HEK293 (cell line): ENCODE results near the gene ZNF654.

Experiments used
- CTCF ChIA-PET: fragments of 350-600 bp; formaldehyde crosslinking; extraction: SDS; loops from one replicate; lab custom pipeline; 2021; ENCODE audit warnings: antibody characterized with exemption; lab: Yijun Ruan, JAX
- POLR2A ChIA-PET: fragments of 300-600 bp; formaldehyde crosslinking; extraction: SDS; loops from one replicate; lab custom pipeline; 2020; ENCODE audit warnings: antibody characterized with exemption, inconsistent platforms; lab: Yijun Ruan, JAX
- H3K27ac ChIP-seq: fragments of 200-500 bp; sonication (Bioruptor generic); 2 replicates; pipeline ENCODE4 v1.5.1; 2014; ENCODE audit warnings: low read depth, low read length, control low read depth, inconsistent platforms; ENCODE audit errors: extremely low read depth
- H3K36me3 ChIP-seq, 2 experiments: fragments of 200-500 bp in 1 of 2; sonication (Bioruptor generic) in 1 of 2; 1 replicate in 1 of 2; 2 replicates in 1 of 2; pipeline ENCODE4 v1.5.1; 2014 to 2017; ENCODE audit warnings: inconsistent platforms in 2 of 2, low read length in 2 of 2; ENCODE audit not compliant: control insufficient read depth in 2 of 2, insufficient read depth in 1 of 2
- H3K4me1 ChIP-seq: fragments of 200-500 bp; sonication (Bioruptor generic); 2 replicates; pipeline ENCODE4 v1.5.1; 2014; ENCODE audit warnings: mild to moderate bottlenecking, low read length, inconsistent platforms; ENCODE audit not compliant: control insufficient read depth, insufficient read depth
- H3K4me3 ChIP-seq: 2 replicates; pipeline ENCODE4 v1.5.1; 2011; ENCODE audit warnings: low read depth, mild to moderate bottlenecking, control low read depth, low read length, moderate library complexity
- H3K9me3 ChIP-seq: fragments of 200-500 bp; sonication (Bioruptor generic); 2 replicates; pipeline ENCODE4 v1.5.1; 2014; ENCODE audit warnings: low read depth, low read length, inconsistent platforms; ENCODE audit not compliant: control insufficient read depth, insufficient read depth
- BCL11B ChIP-seq: fragments of 450-650 bp; formaldehyde crosslinking; IDR thresholded peaks from 2 replicates; pipeline ENCODE4 v1.5.1; 2016; ENCODE audit warnings: low read depth, missing biosample characterization, missing genetic modification characterization
- GLI2 ChIP-seq: fragments of 450-650 bp; formaldehyde crosslinking; IDR thresholded peaks from 2 replicates; pipeline ENCODE4; 2017; ENCODE audit warnings: missing biosample characterization, missing genetic modification characterization, low read depth, borderline replicate concordance
- GLIS2 ChIP-seq: fragments of 450-650 bp; formaldehyde crosslinking; IDR thresholded peaks from 2 replicates; pipeline ENCODE4 v1.5.1; 2016; ENCODE audit warnings: missing biosample characterization, missing genetic modification characterization
- PRDM4 ChIP-seq: fragments of 450-650 bp; formaldehyde crosslinking; IDR thresholded peaks from 2 replicates; pipeline ENCODE4 v1.5.1; 2017; ENCODE audit warnings: missing biosample characterization, missing genetic modification characterization
- REST ChIP-seq: fragments of 450-650 bp; formaldehyde crosslinking; IDR thresholded peaks from 2 replicates; pipeline ENCODE4 v1.5.1; 2016; ENCODE audit warnings: missing biosample characterization, missing genetic modification characterization
- ZBTB17 ChIP-seq: fragments of 450-650 bp; formaldehyde crosslinking; IDR thresholded peaks from 2 replicates; pipeline ENCODE4 v1.5.1; 2016; ENCODE audit warnings: missing biosample characterization, missing genetic modification characterization
- ZBTB20 ChIP-seq: fragments of 450-650 bp; formaldehyde crosslinking; IDR thresholded peaks from 2 replicates; pipeline ENCODE4 v1.5.1; 2016; ENCODE audit warnings: missing biosample characterization, missing genetic modification characterization
- ZBTB21 ChIP-seq: fragments of 450-650 bp; formaldehyde crosslinking; IDR thresholded peaks from 2 replicates; pipeline ENCODE4 v1.5.1; 2017; ENCODE audit warnings: missing biosample characterization, missing genetic modification characterization
- ZBTB6 ChIP-seq: fragments of 450-650 bp; formaldehyde crosslinking; IDR thresholded peaks from 2 replicates; pipeline ENCODE4 v1.5.1; 2017; ENCODE audit warnings: missing biosample characterization, missing genetic modification characterization
- ZNF133 ChIP-seq: fragments of 450-650 bp; formaldehyde crosslinking; IDR thresholded peaks from 2 replicates; pipeline ENCODE4 v1.5.1; 2016; ENCODE audit warnings: missing biosample characterization, missing genetic modification characterization
- ZNF138 ChIP-seq: fragments of 450-650 bp; formaldehyde crosslinking; IDR thresholded peaks from 2 replicates; pipeline ENCODE4 v1.5.1; 2016; ENCODE audit warnings: missing biosample characterization, missing genetic modification characterization, borderline replicate concordance
- ZNF26 ChIP-seq: fragments of 450-650 bp; formaldehyde crosslinking; IDR thresholded peaks from 2 replicates; pipeline ENCODE4 v1.5.1; 2016; ENCODE audit warnings: missing biosample characterization, missing genetic modification characterization
- ZNF416 ChIP-seq: fragments of 450-650 bp; formaldehyde crosslinking; IDR thresholded peaks from 2 replicates; pipeline ENCODE4 v1.5.1; 2016; ENCODE audit warnings: missing biosample characterization, missing genetic modification characterization
- ZNF449 ChIP-seq: fragments of 450-650 bp; formaldehyde crosslinking; IDR thresholded peaks from 2 replicates; pipeline ENCODE4 v1.5.1; 2017; ENCODE audit warnings: missing biosample characterization, mild to moderate bottlenecking, missing genetic modification characterization, moderate library complexity
- ZNF629 ChIP-seq: fragments of 450-650 bp; formaldehyde crosslinking; IDR thresholded peaks from 2 replicates; pipeline ENCODE4 v1.5.1; 2017; ENCODE audit warnings: missing biosample characterization, missing genetic modification characterization
- ZNF670 ChIP-seq: fragments of 450-650 bp; formaldehyde crosslinking; IDR thresholded peaks from 2 replicates; pipeline ENCODE4 v1.5.1; 2016; ENCODE audit warnings: missing biosample characterization, missing genetic modification characterization, low read depth
- ZNF791 ChIP-seq: fragments of 450-650 bp; formaldehyde crosslinking; IDR thresholded peaks from 2 replicates; pipeline ENCODE4 v1.5.1; 2016; ENCODE audit warnings: missing biosample characterization, missing genetic modification characterization
- ZSCAN23 ChIP-seq: fragments of 450-650 bp; formaldehyde crosslinking; IDR thresholded peaks from 2 replicates; pipeline ENCODE4 v1.5.1; 2016; ENCODE audit warnings: missing biosample characterization, missing genetic modification characterization
- TF ChIP-seq, protein P1 (sequence below): fragments of 450-650 bp; formaldehyde crosslinking; IDR thresholded peaks from 2 replicates; pipeline ENCODE4 v1.5.1; 2016; ENCODE audit warnings: missing biosample characterization, missing genetic modification characterization, borderline replicate concordance

Gene ZNF654

DNA sequence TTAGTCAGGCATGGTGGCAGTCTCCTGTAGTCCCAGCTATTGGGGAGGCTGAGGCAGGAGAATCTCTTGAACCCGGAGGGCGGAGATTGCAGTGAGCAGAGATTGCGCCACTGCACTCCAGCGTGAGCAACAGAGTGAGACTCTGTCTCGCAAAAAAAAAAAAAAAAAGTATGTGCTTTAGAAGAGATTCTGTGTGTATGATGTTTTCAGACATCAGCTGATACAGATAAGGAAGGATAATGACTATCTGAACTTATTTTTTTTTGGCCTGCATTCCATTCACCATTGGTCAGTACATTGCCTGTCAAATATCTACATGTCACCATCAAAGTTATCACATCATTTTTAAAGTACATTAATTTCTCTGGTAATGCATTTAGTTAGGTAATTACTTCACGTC is 108.1 kb downstream of the ZNF654 start:
- POLR2A ChIA-PET, result no interaction called here
- TF ChIP-seq ZNF416 (tag by site-specific recombination) (no peak), REST (tag by site-specific recombination) (no peak), BCL11B (tag by site-specific recombination) (no peak), ZNF26 (tag by site-specific recombination) (no peak), ZNF791 (no peak), ZBTB6 (tag by site-specific recombination) (no peak), GLI2 (tag by site-specific recombination) (no peak), GLIS2 (no peak), PRDM4 (tag by site-specific recombination) (no peak), ZNF629 (tag by site-specific recombination) (no peak), ZNF133 (no peak), ZBTB17 (tag by site-specific recombination) (no peak), ZNF138 (tag by site-specific recombination) (no peak), ZBTB21 (tag by site-specific recombination) (no peak), ZSCAN23 (tag by site-specific recombination) (no peak), ZNF449 (tag by site-specific recombination) (no peak), ZBTB20 (tag by site-specific recombination) (no peak), ZNF670 (tag by site-specific recombination) (no peak)
- TF ChIP-seq, protein P1, sequence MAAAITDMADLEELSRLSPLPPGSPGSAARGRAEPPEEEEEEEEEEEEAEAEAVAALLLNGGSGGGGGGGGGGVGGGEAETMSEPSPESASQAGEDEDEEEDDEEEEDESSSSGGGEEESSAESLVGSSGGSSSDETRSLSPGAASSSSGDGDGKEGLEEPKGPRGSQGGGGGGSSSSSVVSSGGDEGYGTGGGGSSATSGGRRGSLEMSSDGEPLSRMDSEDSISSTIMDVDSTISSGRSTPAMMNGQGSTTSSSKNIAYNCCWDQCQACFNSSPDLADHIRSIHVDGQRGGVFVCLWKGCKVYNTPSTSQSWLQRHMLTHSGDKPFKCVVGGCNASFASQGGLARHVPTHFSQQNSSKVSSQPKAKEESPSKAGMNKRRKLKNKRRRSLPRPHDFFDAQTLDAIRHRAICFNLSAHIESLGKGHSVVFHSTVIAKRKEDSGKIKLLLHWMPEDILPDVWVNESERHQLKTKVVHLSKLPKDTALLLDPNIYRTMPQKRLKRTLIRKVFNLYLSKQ (tag by site-specific recombination), result no peak
- no peaks in the 10 kb centered on the region for H3K9me3 ChIP-seq
- CTCF ChIA-PET, result interaction anchor here (1.4 kb wide), 1 partner anchor 13 kb away, joined by 3 read pairs; no protein-coding TSS in a partner anchor
- no peaks in the 10 kb centered on the region for H3K4me1 ChIP-seq
- H3K36me3 ChIP-seq, result peaks cover 0 to 9% of the 10 kb centered on the region in 2 experiments; a peak in 1 of 3 replicates
- H3K4me3 ChIP-seq, result no peak overlapping the region
- no peak overlapping the region for H3K27ac ChIP-seq
